ENCODE results near the gene SAMD10.

The SAMD10 gene

DNA sequence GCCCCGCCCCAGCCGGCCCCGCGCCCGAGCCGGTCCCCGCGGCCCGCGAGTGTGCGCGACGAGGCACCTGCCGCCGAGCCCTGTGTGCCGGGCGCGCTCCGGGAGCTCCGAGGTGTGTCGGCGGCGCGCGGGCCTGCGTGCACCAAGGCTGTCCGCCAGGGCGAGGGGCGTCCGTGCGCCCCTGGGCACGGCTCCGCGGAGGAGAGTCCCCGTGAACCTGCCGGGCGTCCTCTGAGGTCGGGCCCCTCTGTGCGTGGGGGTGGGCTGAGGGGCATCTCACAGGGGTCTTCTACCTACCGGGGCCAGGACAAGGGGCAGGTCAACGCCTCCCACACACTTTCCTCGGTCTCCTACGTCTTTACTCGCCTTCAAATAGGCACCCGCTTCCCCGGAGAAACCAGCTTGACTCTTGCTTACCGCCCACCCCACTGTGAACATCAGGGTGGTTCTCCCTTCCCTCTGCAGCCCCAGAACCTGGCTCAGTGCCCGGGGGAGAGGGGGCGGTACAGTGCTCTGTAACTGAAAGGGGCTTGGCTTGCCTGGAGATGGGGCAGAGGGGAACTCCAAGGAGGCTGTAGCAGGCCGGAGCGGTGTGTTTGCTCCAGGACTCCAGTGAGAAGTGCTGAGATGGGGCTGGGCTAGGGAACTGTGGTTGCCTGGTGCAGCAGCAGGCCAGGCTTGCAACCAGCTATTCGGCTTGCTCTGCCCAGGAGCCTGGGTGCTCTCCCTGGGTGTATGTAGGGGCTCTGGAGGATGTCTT lies at the start of gene SAMD10:
SAMD10 (minus strand) TSS at position 86 of the 760 bp plus-strand sequence. CDS start 175 bp downstream, outside the sequence.
- TF ChIP-seq GATA3 (IDR thresholded peaks at IDR 0.05; ENCODE audit: low read depth, low read length) (no peak), GATA2 (IDR thresholded peaks at IDR 0.05; ENCODE audit: low read depth, low read length) (no peak)

DNA sequence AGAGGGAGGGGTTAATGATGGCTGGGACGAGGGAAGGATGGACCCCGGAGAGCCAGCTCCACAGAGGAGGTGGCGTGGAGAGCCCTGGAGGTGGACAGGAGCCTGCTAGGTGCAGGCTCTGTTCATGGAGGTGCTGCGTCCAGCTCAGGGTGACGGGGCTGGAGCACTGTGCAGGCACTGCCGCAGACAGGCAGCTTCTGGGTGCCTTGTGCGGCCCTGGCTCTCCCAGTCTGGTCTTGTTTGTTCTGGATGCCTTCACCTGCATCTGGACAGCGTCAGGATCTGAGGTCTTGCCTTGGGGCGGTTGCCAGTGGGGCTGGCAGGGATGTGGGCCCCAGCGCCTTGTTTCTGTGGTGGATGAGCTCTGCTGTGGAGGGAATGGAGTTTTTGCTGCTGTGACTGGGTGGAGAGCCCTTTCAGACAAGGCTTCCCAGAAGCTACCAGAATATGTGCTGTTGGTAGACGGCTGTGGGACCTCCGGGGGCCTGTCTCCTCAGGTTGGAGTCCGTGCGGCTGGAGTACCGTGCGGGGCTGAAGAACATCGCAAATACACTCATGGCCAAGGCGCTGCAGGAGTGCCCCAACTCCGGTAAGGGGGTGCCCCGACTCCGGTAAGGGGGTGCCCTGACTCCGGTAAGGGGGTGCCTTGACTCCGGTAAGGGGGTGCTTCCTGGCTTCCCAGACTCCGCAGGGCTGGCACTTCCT lies 48.7 kb upstream of the SAMD10 start:
- TF ChIP-seq GATA3 (IDR thresholded peaks at IDR 0.05; ENCODE audit: low read depth, low read length): no peak
- no peak for TF ChIP-seq GATA2 (IDR thresholded peaks at IDR 0.05; ENCODE audit: low read depth, low read length)

DNA sequence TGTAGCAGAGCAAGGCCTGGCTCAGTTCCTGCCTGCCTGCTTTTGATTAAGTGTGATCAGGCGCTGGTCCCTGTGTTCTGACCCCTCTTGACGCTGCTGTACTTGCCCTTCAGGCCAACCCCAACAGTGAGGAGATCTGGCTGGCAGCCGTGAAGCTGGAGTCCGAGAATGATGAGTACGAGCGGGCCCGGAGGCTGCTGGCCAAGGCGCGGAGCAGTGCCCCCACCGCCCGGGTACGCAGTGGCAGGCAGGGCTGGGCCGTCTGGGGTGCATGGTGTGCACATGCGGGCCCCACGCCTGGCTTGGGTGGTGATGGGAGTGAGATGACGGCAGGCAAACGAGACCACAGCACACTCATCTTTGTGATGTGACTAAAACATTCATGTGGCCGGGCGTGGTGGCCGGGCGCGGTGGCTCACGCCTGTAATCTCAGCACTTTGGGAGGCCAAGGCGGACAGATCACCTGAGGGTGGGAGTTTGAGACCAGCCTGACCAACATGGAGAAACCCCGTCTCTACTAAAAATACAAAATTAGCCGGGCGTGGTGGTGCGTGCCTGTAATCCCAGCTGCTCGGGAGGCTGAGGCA lies 46.5 kb upstream of the SAMD10 start:
- no peak for TF ChIP-seq GATA3 (IDR thresholded peaks at IDR 0.05; ENCODE audit: low read depth, low read length)

DNA sequence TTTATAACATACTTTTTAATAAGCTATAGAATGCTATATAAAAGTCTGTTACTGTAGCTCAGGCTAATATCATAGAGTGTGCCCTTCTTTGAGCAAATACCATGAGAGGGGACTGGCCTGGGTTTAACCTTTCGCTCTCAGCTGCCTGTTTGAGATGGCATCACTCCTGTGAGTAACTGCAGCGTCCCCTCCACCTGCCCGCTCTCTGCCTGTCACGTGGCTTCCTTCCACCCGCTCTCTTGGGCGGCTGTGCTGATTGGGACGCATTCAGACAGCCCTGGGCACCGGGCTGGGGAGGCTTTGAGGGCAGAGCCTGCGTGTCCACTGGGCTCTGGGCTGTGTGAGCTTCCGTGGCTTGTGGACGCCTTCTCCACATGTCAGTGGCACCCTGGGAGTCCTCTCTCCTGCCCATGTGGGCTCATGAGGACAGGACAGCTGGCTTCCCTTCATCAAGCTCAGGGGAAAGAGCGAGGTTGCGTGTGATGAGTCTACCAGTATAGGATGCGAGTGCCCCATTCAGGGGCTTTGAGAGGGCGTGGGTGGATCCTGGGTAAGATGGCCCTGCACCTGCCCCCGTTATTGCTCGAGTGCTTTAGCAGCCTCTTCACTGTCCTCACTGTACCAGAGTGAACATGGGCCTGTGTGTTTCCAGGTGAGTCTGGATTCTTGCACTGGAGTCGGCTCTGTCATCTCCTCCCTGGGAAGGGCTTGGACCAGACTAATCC lies 45.8 kb upstream of the SAMD10 start:
- no peak for TF ChIP-seq GATA2 (IDR thresholded peaks at IDR 0.05; ENCODE audit: low read depth, low read length)
- no peak for TF ChIP-seq GATA3 (IDR thresholded peaks at IDR 0.05; ENCODE audit: low read depth, low read length)

DNA sequence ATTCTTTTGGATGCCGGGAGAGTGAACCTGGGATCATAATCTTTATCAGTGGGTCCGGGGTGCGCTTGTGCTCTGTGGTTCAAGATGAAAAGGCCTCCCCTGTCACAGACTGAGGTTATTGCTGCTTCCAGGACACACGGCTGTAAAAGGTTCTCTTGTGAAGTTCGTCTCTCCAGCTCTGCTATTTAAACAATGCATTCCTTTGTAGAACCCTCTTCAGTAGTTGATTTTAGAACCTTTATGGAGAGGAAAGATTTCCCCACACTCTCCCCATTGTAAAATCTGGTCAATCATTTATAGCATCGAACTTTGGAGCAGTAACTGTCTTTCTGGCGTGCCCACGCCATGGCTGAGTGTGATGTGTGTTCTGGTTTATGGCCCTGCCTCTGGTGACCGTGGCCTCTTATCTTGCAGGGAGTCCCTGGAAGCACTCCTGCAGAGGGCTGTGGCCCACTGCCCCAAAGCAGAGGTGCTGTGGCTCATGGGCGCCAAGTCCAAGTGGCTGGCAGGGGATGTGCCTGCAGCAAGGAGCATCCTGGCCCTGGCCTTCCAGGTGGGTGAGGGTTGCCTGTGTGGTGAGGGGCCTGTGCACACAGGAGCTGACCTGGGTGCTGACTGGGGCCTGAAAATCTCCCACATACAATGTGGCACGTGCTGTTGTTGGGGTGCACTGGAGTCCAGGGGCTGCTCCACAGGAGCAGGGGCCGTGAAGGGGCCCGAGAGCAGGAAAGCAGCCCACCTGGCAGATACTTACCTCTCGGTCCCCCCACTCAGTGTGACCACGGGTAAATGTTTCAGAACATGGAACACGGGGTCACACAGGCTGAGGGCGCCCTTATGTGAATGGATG lies 44.9 kb upstream of the SAMD10 start:
- no peak for TF ChIP-seq GATA3 (IDR thresholded peaks at IDR 0.05; ENCODE audit: low read depth, low read length)
- no peak for TF ChIP-seq GATA2 (IDR thresholded peaks at IDR 0.05; ENCODE audit: low read depth, low read length)

DNA sequence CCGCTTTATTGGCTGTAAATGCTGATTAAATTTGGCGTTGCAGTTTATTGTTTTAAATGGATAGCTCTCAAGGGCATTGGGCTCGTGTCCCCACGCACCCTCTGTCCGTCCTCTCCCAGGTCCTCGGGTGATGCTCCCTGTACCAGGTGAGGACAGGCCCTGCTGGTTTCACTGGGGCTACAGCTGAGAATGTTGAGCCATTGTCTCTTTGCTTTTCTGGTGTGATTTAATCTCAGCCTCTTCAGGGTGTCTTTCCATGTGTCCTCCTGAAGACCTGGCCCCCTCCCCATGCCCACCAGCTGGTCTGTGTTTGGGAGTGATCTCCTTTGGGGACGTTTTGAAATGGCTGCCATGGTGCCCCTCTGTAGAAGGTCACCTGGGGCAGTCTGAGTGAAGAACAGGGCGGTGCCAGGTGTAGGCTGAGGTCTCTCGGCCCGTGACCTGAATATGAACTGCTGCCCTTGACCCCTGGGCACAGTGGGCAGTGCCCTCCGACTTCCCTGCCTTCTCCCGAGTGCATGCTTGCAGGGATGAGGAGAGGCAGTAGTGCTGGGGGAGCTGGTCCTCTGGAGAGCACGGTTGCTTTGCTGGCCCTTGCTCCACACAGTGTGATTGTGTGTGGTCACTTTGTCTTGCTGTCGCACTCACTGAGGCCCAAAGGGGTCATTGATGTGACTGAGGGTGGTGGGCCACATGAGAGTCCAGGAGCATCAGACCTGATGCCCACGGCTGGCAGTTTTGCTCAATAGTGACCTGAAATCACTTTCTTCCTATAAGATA lies 44.1 kb upstream of the SAMD10 start:
- no peak for TF ChIP-seq GATA2 (IDR thresholded peaks at IDR 0.05; ENCODE audit: low read depth, low read length)
- TF ChIP-seq GATA3 (IDR thresholded peaks at IDR 0.05; ENCODE audit: low read depth, low read length): no peak

DNA sequence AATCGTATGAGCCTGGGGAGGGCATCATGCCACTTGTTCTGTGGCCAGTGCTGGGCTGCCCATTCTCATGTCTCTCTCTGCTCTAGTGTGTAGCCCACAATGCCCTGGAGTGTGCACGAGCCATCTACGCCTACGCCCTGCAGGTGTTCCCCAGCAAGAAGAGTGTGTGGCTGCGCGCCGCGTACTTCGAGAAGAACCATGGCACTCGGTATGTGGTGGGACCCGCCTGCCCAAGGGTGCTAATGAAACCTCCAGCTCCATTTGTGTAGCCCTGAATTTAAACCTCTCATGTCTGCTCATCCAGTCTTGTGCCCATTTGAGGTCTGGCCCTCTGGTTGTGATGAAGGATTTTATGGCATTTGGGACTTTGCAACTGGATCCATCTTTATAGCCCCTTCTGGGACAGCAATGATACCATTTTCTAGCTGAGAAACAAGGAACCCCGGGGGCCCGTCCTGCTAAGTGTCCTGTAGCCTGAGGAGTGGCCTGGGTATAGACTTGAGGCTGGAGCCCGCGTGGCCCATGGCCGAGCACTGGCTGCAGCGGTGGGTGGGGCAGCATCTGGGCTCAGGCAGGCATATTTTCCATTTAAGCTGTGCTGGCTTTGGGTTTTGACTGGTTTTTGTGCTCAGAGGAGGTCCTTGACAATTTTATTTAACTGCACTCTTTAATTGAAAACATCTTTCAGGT lies 43.4 kb upstream of the SAMD10 start:
- no peak for TF ChIP-seq GATA2 (IDR thresholded peaks at IDR 0.05; ENCODE audit: low read depth, low read length)
- TF ChIP-seq GATA3 (IDR thresholded peaks at IDR 0.05; ENCODE audit: low read depth, low read length): no peak

DNA sequence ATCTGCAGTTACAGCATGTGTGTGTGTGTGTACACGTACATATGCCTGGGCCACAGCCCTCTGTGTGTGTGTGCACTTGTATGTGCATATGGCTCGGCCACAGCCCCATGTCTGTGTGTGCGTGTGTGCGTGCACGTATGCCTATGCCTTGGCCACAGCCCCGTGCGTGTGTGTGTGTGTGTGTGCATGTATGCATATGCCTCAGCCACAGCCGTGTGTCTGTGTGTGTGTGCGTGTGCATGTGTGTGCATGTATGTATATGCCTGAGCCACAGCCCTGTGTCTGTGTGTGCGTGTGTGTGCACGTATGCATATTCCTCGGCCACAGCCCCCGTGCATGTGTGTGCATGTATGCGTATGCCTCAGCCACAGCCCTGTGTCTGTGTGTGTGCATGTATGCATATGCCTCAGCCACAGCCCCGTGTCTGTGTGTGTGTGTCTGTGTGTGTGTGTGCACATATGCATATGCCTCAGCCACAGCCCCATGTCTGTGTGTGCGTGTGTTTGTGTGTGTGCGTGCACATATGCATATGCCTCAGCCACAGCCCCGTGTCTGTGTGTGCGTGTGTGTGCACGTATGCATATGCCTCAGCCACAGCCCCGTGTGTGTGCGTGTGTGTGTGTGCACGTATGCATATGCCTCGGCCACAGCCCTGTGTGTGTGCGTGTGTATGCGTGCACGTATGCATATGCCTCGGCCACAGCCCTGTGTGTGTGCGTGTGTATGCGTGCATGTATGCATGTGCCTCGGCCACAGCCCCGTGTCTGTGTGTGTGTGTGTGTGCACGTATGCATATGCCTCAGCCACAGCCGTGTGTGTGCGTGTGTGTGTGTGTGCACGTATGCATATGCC lies 41.9 kb upstream of the SAMD10 start:
- TF ChIP-seq GATA3 (IDR thresholded peaks at IDR 0.05; ENCODE audit: low read depth, low read length) (no peak), GATA2 (IDR thresholded peaks at IDR 0.05; ENCODE audit: low read depth, low read length) (no peak)

DNA sequence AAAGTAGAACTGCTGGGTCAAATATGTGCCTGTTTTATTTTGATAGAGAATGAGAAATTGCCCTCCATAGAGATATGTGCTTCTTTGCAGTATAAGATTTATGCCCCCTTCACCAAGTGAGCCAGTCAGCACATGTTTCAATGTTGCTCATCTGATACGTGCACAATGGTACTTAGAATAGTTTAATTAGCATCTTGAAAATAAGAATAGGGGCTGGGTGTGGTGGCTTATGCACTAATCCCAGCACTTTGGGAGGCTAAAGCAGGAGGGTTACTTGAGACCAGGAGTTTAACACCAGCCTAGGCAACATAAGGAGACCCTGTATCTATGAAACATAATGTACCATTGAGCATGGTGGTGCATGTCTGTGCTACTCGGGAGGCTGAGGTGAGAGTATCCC lies 36.2 kb upstream of the SAMD10 start:
- no peak for TF ChIP-seq GATA2 (IDR thresholded peaks at IDR 0.05; ENCODE audit: low read depth, low read length)

DNA sequence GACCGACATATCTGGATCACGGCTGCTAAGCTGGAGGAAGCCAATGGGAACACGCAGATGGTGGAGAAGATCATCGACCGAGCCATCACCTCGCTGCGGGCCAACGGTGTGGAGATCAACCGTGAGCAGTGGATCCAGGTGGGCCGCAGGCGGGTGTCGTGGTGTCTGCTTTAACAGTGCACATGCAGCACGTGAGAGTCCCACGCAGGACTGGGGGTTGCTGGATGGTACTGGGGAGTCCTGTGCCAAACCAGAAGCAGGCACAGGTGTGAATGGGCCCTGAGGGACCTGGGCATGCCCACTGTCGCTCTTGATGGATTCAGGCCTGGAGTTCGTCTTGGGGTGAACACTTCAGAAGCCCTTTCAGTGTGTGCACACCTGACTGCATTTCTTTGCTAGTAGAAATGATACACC lies 31.9 kb upstream of the SAMD10 start:
- TF ChIP-seq GATA2 (IDR thresholded peaks at IDR 0.05; ENCODE audit: low read depth, low read length): no peak
- TF ChIP-seq GATA3 (IDR thresholded peaks at IDR 0.05; ENCODE audit: low read depth, low read length): no peak

DNA sequence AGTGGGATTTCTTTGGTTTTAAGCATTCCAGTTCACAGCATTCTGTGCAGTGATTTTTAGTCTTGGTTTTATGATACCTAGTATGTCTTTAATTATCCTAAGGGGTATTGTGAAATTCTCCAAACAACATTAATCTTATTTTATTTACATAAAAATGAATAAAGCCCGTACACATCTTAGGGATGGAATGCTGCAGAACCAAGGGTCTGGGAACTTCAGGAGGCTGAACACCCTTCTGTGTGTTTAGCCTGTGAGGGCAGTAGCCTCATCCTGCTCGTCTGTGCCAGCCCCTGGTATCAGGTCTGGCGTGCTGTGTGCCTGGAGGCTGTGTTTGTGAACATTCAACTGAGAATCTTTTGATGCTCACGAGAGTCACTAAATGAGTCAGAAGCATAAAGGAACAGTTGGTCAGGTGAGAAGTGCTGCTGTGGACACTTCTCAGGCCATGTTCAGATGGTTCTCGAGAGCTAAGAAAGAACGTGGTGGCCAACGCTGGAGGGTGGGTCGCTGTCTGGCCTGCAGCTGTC lies 31.3 kb upstream of the SAMD10 start:
- TF ChIP-seq GATA3 (IDR thresholded peaks at IDR 0.05; ENCODE audit: low read depth, low read length) (no peak), GATA2 (IDR thresholded peaks at IDR 0.05; ENCODE audit: low read depth, low read length) (no peak)

All from SH-SY5Y (cell line).